T1000 (cell line): Measurements from ENCODE around the gene FBXO27.
"Not testable (repeated sequence)": the region's sequence is repeated elsewhere in the genome, so short reads cannot be mapped to it uniquely, and the experiment has no call there.

ENCODE experiments used
- DNase-seq: peaks from one replicate; lab custom pipeline; 2025; ENCODE audit warnings: mixed read lengths; lab: John Stamatoyannopoulos, UW

The FBXO27 gene

DNA sequence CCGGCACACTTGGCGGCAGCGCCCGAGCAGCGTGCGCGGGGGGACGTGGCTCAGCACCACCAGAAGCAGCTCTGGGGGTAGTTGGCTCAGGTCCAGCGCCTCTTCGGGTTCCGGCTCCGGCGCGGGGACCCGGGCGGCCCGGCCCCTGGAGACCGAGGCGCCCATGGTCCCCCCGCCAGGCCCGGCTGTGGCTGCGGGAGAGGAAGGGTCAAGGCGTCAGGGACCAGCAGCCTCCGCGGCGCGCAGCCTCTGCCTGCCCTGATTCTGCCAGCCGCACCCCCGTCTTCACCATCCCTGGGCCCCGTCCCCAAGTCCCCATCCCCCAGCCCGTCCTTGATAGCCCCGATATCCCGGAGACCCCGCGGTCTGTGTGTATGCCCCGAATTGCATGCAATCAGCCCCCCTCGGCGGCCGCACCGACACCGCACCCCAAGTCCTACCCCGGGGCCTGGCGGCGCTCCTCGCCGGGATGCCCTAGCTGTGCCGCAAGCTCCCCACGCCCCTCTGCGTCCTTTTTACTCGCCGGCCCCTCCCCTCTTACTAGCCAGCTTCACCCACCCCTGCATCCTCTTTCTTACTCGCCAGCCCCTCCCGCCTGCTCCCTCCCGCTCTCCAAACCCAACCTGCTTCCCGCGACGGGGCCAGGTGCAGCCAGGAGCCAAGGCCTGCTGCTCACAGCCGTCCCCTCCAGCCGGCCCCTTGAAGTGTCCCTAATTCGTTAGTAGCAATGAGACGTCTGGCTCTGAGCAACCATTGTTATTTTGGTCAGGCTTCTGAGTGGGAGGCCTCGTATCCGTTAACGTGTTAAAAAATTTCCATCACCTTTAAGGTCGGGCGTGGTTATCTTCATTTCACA, at the start of gene FBXO27:
Gene FBXO27, minus strand, starts transcription at position 487 of the 856 bp plus-strand sequence. Its CDS starts 322 bp downstream, at position 165.
- DNase-seq: no peak

DNA sequence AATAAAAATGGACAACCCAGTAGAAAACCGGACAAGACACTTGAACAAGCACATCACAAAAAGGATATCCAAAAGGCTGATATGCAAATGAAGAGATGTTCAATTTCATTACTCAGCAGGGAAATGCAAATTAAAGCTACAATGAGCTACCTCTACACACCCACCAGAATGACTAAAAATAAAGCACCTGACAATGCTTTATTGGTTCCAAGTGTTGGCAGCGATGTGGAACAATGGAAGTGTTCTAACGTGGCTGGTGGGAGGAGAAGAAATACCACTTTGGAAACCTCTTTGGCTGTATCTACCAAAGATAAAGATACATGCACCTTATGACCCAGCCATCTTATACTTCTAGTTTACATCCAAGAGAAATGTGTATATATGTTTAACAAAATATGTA, 48.1 kb upstream of the FBXO27 start:
- no peak for DNase-seq

GRCh38 chr19:39078436-39079200, 46.3 kb upstream of the FBXO27 start:
- DNase-seq: peak; percentile 77

DNA sequence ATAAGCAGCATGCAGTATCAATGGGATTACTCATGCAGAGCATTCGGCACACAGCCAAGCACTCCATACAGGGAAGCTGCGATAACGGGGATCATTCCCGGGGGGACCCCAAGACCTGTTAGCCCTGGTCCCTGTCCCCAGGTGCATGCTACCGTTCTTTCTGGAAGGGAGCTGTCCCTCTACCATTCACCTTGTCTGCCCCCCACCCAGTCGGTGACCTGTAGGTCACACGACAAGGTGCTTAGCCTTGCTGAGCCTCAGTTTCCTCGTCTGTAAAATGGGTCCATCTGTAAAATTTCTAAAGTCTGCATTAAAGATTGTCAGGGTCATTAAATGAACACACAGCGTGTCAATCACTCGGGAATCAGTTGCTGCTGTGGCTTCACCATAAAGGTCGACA, 45.0 kb upstream of the FBXO27 start:
- DNase-seq: no peak

- DNase-seq: no peak
These were observed 42.6 kb upstream of the FBXO27 start for GRCh38 chr19:39074942-39075341.

DNA sequence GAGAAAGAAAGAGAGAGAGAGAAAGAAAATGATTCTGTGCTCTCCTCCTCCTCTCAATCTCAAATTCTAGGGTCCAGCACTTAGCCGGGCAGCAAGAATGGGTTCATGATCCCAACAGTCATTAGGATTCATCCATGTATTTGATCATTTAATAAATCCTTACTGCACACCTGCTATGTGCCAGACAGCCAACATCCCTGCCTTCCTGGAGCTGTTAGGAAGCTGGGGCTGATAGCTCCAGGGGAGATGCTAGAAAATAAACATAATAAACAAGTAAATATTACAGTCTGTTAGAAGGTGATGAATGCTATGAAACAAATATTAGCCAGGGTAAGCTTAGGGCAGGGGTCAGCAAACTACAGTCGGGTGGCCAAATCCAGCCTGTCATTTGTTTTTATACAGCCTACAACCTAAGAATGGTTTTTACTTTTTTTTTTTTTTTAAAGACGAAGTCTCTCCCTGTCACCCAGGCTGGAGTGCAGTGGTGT, 41.9 kb upstream of the FBXO27 start:
- DNase-seq: no peak

DNA sequence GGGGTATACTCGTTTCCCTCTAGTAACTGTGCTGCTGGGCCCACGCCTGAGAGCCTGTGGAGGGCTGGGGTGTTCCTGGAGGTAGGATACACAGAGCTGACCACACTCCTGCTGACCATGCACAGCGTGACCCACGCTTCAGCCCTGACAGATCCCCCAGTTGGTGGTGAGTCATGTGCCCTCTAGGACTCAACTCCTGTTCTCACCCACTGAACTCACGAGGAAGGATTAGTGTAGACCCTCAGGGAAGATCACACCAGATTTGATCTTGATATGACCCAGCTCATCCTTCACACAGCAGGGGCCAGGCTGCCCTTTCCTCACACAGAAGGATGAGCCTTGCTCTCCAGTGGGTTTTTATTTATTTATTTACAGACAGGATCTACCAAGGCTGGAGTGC, 38.5 kb upstream of the FBXO27 start:
- peak; percentile 75 for DNase-seq

- not testable (repeated sequence) for DNase-seq
These were observed 35.9 kb upstream of the FBXO27 start for GRCh38 chr19:39068259-39068658.

GRCh38 chr19:39067104-39067503, 34.8 kb upstream of the FBXO27 start:
- no peak for DNase-seq

DNA sequence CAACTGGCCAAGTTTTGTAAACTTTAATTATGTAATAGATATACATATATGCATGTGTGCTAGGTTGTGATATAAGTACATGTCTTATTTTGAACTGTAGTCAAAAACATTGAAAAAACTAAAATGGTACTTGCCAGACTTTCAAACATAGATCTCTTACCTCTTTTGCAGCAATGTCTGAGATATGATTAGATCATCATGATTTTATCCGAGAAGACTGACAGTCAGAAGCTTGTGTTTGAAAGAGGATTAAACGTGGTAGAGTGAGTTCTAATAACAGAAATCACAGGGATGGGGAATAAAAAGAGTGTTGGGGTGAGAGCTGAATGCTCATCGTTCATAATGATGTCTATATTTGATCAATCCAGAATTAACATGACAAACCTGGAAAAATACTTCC, 33.6 kb upstream of the FBXO27 start:
- DNase-seq: no peak

GRCh38 chr19:39064405-39064804, 32.1 kb upstream of the FBXO27 start:
- DNase-seq: no peak

- DNase-seq: no peak
These were observed 27.8 kb upstream of the FBXO27 start for GRCh38 chr19:39060171-39060570.

DNA sequence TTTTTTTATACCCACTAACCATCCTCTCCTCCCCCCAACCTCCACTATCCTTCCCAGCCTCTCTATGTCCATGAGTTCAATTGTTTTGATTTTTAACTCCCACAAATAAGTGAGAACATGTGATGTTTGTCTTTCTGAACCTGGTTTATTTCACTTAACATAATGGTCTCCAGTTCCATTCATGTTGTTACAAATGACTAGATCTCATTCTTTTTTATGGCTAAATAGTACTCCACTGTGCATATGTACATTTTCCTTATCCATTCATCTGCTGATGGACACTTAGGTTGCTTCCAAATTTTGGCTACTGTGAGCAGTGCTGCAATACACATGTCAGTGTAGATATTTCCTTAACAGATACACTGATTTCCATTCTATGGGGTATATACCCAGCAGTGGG, 27.0 kb upstream of the FBXO27 start:
- no peak for DNase-seq

DNA sequence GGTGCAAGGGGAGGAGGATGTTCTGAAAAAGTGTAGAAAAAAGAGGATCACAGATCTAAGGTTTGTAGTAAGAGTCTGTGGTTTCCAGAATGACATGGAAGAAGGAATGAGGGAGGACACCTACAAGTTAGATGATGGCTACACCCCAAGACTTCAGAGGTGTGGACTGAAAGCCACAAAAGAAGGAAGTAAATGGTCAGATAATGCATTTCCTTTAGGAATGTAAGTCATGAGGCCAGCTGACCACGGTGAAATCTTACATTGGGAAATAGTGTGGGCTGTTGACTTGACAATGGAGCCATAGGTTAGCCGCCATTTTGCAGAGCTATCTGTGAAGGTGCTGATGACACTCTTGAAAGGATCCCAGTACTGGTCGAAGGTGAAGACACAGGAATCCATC, 25.3 kb upstream of the FBXO27 start:
- no peak for DNase-seq

DNA sequence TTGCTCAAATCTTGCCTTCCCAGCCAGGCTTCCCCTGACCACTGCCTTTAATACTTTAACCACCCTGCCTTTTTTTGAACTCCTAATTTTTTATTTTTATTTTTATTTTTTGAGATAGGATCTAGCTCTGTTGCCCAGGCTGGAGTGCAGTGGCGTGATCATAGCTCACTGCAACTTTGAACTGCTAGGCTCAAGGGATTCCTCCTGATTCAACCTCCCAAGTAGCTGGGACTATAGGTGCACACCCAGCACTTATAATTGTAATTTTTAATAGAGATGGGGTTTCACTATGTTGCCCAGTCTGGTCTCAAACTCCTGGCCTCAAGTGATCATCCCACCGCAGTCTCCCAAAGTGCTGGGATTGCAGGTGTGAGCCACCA, 21.7 kb upstream of the FBXO27 start:
- DNase-seq: no peak

- DNase-seq: no peak
These were observed 21.1 kb upstream of the FBXO27 start for GRCh38 chr19:39053276-39054090.

DNA sequence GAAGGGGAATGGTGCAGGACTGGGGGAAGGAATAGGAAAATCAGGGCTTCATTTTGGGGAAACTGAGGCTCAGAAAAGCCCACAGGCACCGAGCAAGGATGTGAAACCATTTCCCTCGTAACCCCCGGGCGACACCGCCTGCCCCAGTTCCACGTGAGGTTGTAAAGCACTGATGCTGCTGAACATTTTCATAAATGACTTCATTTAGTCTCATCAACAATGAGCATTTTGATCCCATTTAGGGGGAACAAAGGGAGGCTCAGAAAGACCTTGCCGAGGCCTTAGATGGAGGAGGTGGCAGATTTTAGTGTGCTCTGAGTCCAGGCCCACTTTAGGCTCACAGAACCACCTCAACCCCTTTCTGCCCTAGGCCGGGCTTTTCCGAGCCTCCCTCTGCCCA, 20.5 kb upstream of the FBXO27 start:
- DNase-seq: no peak

DNA sequence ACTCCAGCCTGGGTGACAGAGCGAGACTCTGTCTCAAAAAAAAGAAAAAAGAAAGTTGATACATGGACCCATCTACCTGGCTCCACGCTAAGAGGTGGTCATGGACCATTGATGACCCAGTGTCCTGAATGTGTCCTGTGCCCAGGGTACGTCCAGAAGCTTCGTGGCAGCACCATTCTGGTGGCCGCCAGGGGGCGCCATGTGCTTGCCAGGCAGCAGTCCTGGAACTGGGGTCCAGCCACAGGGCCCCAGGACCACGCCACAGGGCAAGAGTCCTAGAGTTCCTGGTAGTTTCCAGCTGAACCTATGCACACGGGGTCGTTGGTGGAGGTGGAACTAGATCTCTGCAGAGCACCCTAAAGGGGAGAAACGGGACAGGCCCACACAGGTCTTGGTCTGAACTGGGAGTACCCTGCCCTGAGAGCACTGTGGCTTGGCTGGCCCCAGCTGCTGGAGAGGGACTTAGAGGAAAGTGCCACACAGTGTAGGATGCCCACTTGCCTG, 19.9 kb upstream of the FBXO27 start:
- peak; percentile 26 for DNase-seq

GRCh38 chr19:39047073-39047472, 14.7 kb upstream of the FBXO27 start:
- no peak for DNase-seq

GRCh38 chr19:39046037-39046821, 13.9 kb upstream of the FBXO27 start:
- DNase-seq: no peak

DNA sequence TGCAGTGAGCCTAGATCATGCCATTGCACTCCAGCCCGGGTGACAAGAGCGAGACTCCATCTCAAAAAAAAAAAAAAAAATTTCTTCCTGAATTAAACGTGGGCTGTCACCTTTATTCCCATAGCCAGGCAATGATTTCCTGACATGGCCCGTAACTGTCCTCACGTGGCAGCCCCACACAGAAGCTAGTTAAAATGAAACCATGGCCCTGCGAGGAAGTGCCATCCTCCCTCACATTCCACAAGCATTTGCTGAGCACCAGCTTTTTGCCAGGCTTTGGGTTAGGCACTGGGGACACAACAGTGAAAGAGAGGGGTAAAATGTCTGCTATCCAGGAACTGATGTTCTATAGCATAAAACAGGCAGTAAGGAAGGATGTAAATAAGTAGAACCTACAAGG, 13.2 kb upstream of the FBXO27 start:
- DNase-seq: no peak
